ENCODE data around the gene CRAMP1.
"Not testable (repeated sequence)": the region's sequence is repeated elsewhere in the genome, so short reads cannot be mapped to it uniquely, and the experiment has no call there.

The CRAMP1 gene

DNA sequence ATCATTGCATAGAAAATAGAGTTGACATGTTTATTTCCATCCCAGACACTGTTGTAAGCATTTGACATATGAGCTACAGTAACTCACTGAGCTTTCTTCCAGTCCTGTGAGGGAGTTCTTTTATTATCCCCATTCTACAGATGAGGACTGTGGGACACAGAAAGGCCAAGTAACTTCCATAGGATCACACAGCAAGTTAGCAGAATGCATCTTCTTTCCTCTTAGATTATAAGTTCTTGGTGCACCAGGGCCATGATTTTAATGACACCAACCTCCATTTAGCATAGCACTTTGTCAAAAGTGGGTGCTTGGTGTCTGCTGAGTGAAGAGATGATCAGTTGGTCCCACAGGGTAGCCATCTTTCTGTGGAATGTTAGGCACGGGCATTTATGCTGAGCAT, 78.7 kb downstream of the CRAMP1 start:
- no peaks in the 10 kb centered on the region for H3K4me1 ChIP-seq (ENCODE audit: control insufficient read depth in 1 of 2, insufficient read depth in 2 of 2, low read length in 2 of 2)
- no peak overlapping the region for H3K4me3 ChIP-seq (ENCODE audit: low read depth in 1 of 2, low read length in 2 of 2)
- no peaks in the 10 kb centered on the region for H3K9me3 ChIP-seq (ENCODE audit: control insufficient read depth in 1 of 2, low read length in 2 of 2)
- no peak overlapping the region for H3K9ac ChIP-seq (ENCODE audit: low read depth in 1 of 2, low read length in 2 of 2)
- H3K27me3 ChIP-seq (ENCODE audit: control insufficient read depth in 1 of 2, insufficient read depth in 2 of 2, low read length in 2 of 2), result no peaks in the 10 kb centered on the region
- peaks cover 38 to 80% of the 10 kb centered on the region in 2 donors for H3K36me3 ChIP-seq (ENCODE audit: control insufficient read depth in 1 of 2, insufficient read depth in 2 of 2, low read length in 2 of 2)
- no peak overlapping the region for H3K27ac ChIP-seq (ENCODE audit: low read depth, low read length)

DNA sequence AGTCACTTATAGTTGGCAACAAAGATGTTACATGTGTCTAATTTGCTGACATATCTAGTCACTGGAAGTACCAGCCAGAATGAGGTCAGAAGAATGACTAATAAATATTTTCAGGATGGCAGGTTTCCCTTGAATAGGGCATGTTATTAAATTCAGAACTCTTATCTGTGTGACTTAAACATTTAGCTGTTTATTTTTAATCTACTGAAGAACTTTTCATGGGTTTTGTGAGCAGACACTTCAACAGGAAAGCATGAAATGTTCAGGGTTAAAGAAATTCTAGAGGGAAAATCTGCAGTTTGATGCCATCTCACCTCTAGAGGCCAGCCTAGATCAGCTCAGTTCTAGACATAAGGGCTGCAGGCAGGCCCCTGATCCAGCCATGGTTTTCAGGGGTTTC, 79.1 kb downstream of the CRAMP1 start:
- no peaks in the 10 kb centered on the region for H3K9me3 ChIP-seq (ENCODE audit: control insufficient read depth in 1 of 2, low read length in 2 of 2)
- H3K4me1 ChIP-seq (ENCODE audit: control insufficient read depth in 1 of 2, insufficient read depth in 2 of 2, low read length in 2 of 2), result no peaks in the 10 kb centered on the region
- no peaks in the 10 kb centered on the region for H3K27me3 ChIP-seq (ENCODE audit: control insufficient read depth in 1 of 2, insufficient read depth in 2 of 2, low read length in 2 of 2)
- H3K36me3 ChIP-seq (ENCODE audit: control insufficient read depth in 1 of 2, insufficient read depth in 2 of 2, low read length in 2 of 2), result peaks cover 38 to 82% of the 10 kb centered on the region in 2 donors
- no peak overlapping the region for H3K27ac ChIP-seq (ENCODE audit: low read depth, low read length)
- no peak overlapping the region for H3K9ac ChIP-seq (ENCODE audit: low read depth in 1 of 2, low read length in 2 of 2)
- H3K4me3 ChIP-seq (ENCODE audit: low read depth in 1 of 2, low read length in 2 of 2), result no peak overlapping the region

DNA sequence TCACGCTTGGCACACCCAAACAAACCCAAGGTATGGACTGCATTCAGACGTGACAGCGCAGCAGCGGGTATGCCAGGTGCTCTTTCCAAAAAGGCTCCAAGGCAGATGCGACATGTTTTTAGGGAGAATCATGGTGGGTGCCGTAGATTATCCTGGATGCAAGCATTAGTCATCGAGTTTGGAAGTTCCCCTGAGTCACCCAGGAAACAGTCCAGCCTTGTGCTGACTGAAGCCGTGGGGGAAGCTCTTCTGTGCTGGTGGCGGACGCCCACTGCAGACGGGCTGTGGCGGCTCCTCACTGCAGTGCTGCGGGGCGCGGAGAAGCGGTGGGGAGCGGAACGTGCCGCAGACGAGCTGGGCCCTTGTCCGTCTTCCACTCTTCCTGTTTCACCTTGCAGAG, 79.8 kb downstream of the CRAMP1 start:
- Histone ChIP-seq H3K36me3 (ENCODE audit: control insufficient read depth in 1 of 2, insufficient read depth in 2 of 2, low read length in 2 of 2) (peaks cover 38 to 82% of the 10 kb centered on the region in 2 donors), H3K27ac (ENCODE audit: low read depth, low read length) (no peak overlapping the region), H3K9me3 (ENCODE audit: control insufficient read depth in 1 of 2, low read length in 2 of 2) (no peaks in the 10 kb centered on the region), H3K9ac (ENCODE audit: low read depth in 1 of 2, low read length in 2 of 2) (no peak overlapping the region), H3K4me3 (ENCODE audit: low read depth in 1 of 2, low read length in 2 of 2) (no peak overlapping the region), H3K27me3 (ENCODE audit: control insufficient read depth in 1 of 2, insufficient read depth in 2 of 2, low read length in 2 of 2) (no peaks in the 10 kb centered on the region), H3K4me1 (ENCODE audit: control insufficient read depth in 1 of 2, insufficient read depth in 2 of 2, low read length in 2 of 2) (no peaks in the 10 kb centered on the region)

DNA sequence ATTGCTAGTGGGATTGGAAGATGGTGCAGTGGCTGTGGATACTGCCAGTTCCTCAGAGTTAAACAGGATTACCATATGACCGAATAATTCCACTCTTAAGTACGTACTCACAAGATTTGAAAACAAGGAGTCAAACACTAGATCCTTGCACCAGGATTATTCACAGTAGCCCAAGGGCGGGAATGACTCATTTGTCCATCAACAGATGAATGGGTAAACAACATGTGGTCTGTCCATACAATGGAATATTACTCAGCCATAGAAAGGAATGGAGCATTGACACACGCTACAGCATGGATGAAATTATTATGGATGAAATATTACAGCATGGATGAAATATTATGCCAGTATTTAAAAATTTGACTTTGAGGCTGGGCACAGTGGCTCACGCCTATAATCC, 84.7 kb downstream of the CRAMP1 start:
- Histone ChIP-seq H3K9me3 (ENCODE audit: control insufficient read depth in 1 of 2, low read length in 2 of 2) (no peaks in the 10 kb centered on the region), H3K4me3 (ENCODE audit: low read depth in 1 of 2, low read length in 2 of 2) (no peak overlapping the region), H3K9ac (ENCODE audit: low read depth in 1 of 2, low read length in 2 of 2) (no peak overlapping the region), H3K4me1 (ENCODE audit: control insufficient read depth in 1 of 2, insufficient read depth in 2 of 2, low read length in 2 of 2) (no peaks in the 10 kb centered on the region), H3K27me3 (ENCODE audit: control insufficient read depth in 1 of 2, insufficient read depth in 2 of 2, low read length in 2 of 2) (no peaks in the 10 kb centered on the region), H3K36me3 (ENCODE audit: control insufficient read depth in 1 of 2, insufficient read depth in 2 of 2, low read length in 2 of 2) (peaks cover 26 to 80% of the 10 kb centered on the region in 2 donors), H3K27ac (ENCODE audit: low read depth, low read length) (no peak overlapping the region)

DNA sequence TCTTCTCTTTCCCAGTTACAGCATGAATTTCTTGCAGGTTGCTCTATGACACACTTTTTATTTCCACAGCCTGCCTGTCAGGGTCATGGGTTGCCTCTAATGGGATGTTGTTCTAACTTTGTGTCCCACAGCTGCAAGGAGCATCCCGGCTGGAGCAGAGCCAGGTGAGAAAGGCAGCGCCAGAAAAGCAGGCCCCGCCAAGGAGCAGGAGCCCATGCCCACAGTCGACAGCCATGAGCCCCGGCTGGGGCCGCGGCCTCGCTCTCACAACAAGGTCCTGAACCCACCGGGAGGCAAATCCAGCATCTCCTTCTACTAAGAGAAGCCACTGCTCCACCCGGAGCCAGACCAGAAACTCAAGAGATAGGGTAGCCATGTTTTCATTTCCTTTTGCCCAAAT, 86.5 kb downstream of the CRAMP1 start:
- Histone ChIP-seq H3K9ac (ENCODE audit: low read depth in 1 of 2, low read length in 2 of 2) (no peak overlapping the region), H3K4me1 (ENCODE audit: control insufficient read depth in 1 of 2, insufficient read depth in 2 of 2, low read length in 2 of 2) (no peaks in the 10 kb centered on the region), H3K27me3 (ENCODE audit: control insufficient read depth in 1 of 2, insufficient read depth in 2 of 2, low read length in 2 of 2) (no peaks in the 10 kb centered on the region), H3K9me3 (ENCODE audit: control insufficient read depth in 1 of 2, low read length in 2 of 2) (no peaks in the 10 kb centered on the region), H3K4me3 (ENCODE audit: low read depth in 1 of 2, low read length in 2 of 2) (no peak overlapping the region), H3K27ac (ENCODE audit: low read depth, low read length) (no peak overlapping the region), H3K36me3 (ENCODE audit: control insufficient read depth in 1 of 2, insufficient read depth in 2 of 2, low read length in 2 of 2) (peaks cover 12 to 70% of the 10 kb centered on the region in 2 donors)

DNA sequence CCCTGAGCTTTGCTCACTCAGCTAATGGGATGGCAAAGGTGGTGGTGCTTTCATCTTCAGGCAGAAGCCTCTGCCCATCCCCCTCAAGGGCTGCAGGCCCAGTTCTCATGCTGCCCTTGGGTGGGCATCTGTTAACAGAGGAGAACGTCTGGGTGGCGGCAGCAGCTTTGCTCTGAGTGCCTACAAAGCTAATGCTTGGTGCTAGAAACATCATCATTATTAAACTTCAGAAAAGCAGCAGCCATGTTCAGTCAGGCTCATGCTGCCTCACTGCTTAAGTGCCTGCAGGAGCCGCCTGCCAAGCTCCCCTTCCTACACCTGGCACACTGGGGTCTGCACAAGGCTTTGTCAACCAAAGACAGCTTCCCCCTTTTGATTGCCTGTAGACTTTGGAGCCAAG, 88.1 kb downstream of the CRAMP1 start:
- peaks cover 11 to 59% of the 10 kb centered on the region in 2 donors for H3K36me3 ChIP-seq (ENCODE audit: control insufficient read depth in 1 of 2, insufficient read depth in 2 of 2, low read length in 2 of 2)
- H3K4me3 ChIP-seq (ENCODE audit: low read depth in 1 of 2, low read length in 2 of 2), result no peak overlapping the region
- no peaks in the 10 kb centered on the region for H3K27me3 ChIP-seq (ENCODE audit: control insufficient read depth in 1 of 2, insufficient read depth in 2 of 2, low read length in 2 of 2)
- H3K4me1 ChIP-seq (ENCODE audit: control insufficient read depth in 1 of 2, insufficient read depth in 2 of 2, low read length in 2 of 2), result peaks cover 0 to 6% of the 10 kb centered on the region in 2 donors
- H3K27ac ChIP-seq (ENCODE audit: low read depth, low read length), result no peak overlapping the region
- H3K9ac ChIP-seq (ENCODE audit: low read depth in 1 of 2, low read length in 2 of 2), result no peak overlapping the region
- no peaks in the 10 kb centered on the region for H3K9me3 ChIP-seq (ENCODE audit: control insufficient read depth in 1 of 2, low read length in 2 of 2)

DNA sequence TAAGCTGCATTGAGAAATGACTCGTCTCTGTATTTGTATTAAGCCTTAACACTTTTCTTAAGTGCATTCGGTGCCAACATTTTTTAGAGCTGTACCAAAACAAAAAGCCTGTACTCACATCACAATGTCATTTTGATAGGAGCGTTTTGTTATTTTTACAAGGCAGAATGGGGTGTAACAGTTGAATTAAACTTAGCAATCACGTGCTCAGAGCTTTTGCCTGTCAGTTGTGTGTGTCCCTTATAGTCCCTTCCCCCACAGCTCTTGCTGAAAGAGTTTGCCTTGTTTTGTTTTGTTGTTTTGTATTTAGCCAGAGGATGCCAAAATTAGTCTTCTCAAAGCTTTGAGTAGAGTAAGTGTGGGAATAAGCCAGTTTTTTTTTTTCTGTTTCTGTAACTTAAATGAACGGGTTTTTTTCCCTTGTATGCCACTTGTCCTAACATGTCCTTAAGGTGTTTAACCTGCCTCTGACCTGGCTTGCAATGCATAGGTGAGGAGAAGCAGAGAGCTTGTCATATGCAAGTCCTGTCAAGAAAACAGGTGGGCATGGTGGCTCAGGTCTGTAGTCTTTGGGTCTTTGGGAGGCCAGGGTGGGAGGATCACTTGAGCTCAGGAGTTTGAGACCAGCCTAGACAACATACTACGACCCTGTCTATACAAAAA, 89.2 kb downstream of the CRAMP1 start:
- H3K36me3 ChIP-seq (ENCODE audit: control insufficient read depth in 1 of 2, insufficient read depth in 2 of 2, low read length in 2 of 2), result peaks cover 11 to 51% of the 10 kb centered on the region in 2 donors
- no peaks in the 10 kb centered on the region for H3K9me3 ChIP-seq (ENCODE audit: control insufficient read depth in 1 of 2, low read length in 2 of 2)
- no peak overlapping the region for H3K9ac ChIP-seq (ENCODE audit: low read depth in 1 of 2, low read length in 2 of 2)
- H3K4me3 ChIP-seq (ENCODE audit: low read depth in 1 of 2, low read length in 2 of 2), result no peak overlapping the region
- H3K4me1 ChIP-seq (ENCODE audit: control insufficient read depth in 1 of 2, insufficient read depth in 2 of 2, low read length in 2 of 2), result peaks cover 0 to 6% of the 10 kb centered on the region in 2 donors
- H3K27ac ChIP-seq (ENCODE audit: low read depth, low read length), result no peak overlapping the region
- H3K27me3 ChIP-seq (ENCODE audit: control insufficient read depth in 1 of 2, insufficient read depth in 2 of 2, low read length in 2 of 2), result no peaks in the 10 kb centered on the region

DNA sequence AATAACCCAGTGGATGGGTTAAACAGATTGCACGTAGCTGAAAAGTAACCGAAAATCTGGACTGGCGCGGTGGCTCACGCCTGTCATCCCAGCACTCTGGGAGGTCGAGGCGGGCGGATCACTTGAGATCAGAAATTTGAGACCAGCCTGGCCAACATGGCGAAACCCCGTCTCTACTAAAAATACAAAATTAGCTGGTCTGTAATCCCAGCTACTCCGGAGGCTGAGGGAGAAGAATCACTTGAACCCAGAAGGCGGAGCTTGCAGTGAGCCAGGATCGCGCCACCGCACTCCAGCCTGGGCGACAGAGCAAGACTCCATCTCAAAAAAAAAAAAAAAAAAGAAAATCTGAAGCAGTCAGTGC, 93.1 kb downstream of the CRAMP1 start:
- Histone ChIP-seq H3K27ac (ENCODE audit: low read depth, low read length) (peak overlapping the region; percentile 80), H3K4me1 (ENCODE audit: control insufficient read depth in 1 of 2, insufficient read depth in 2 of 2, low read length in 2 of 2) (peaks cover 21 to 23% of the 10 kb centered on the region in 2 donors), H3K9ac (ENCODE audit: low read depth in 1 of 2, low read length in 2 of 2) (peak overlapping the region; percentile 76 to 93), H3K36me3 (ENCODE audit: control insufficient read depth in 1 of 2, insufficient read depth in 2 of 2, low read length in 2 of 2) (peaks cover 2 to 17% of the 10 kb centered on the region in 2 donors), H3K4me3 (ENCODE audit: low read depth in 1 of 2, low read length in 2 of 2) (peak overlapping the region; percentile 93 to 99)
- not testable (repeated sequence) for H3K27me3 ChIP-seq (ENCODE audit: control insufficient read depth in 1 of 2, insufficient read depth in 2 of 2, low read length in 2 of 2); H3K9me3 ChIP-seq (ENCODE audit: control insufficient read depth in 1 of 2, low read length in 2 of 2)

DNA sequence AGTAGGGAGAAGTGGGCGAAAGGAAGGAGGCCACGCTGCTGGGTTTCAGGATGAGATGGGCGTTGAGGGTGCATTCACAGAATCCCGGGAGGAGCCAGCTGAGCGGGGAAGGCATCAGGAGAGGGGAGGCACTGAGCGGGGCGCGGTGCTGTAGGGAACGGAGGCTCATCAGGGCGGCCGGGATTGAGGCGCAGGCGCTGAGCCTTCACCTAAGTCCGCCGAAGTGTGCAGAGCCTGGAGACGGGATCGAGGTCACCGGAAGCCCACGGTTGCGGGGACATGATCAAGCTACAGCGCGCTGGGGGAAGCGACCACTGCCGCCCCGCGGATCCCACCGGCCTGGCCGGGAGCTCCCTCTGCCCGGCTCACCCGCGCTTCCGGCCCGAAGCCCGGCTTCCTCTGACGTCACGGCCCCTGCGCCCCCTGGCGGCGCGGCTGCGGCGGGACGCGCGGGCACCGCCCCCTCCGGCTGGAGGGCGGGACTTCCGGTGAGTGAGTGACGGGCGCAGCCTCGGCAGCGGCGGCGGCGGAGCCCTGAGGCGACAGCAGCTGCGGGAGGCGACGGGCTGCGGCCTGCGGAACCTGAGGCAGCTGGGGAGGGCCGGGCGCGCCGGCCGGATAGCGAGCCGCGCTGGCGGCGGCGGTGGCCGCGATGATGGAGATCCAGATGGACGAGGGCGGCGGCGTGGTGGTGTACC, 93.7 kb downstream of the CRAMP1 start, which contains the start of gene MAPK8IP3:
Gene MAPK8IP3 (plus strand): TSS at position 508 of the 698 bp plus-strand sequence. CDS start 145 bp downstream, at position 653.
- Histone ChIP-seq H3K27ac (ENCODE audit: low read depth, low read length) (peak within 1 kb of the TSS; percentile 80), H3K4me1 (ENCODE audit: control insufficient read depth in 1 of 2, insufficient read depth in 2 of 2, low read length in 2 of 2) (peaks cover 21 to 23% of the 10 kb centered on the region in 2 donors)

DNA sequence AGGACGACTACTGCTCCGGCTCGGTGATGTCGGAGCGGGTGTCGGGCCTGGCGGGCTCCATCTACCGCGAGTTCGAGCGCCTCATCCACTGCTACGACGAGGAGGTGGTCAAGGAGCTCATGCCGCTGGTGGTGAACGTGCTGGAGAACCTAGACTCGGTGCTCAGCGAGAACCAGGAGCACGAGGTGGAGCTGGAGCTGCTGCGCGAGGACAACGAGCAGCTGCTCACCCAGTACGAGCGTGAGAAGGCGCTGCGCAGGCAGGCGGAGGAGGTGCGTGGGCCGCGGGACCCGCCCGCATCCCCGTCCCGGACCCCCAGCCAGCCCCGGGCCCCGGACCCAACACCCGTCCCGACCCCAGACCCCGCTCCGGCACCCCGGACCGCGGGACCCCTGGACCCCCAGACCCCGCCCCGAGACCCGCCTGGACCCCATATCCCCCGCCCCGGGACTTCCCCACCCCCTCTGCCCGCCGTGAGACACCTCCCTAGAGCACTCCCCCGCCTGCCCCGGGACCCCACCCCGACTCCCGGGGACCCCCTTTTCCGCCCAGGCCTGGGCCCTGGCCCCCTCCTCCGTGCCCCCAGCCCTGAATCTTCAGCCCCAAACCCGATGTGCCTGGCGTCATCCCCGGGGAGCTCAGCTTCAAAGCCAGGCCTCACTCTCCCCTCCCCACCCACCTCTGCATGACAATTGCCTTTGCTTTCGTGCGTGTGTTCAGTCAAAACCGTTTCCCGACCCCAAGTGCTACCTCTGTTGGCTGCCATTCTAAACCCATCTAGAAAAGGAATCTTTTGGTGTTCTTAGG, 94.4 kb downstream of the CRAMP1 start:
- Histone ChIP-seq H3K27me3 (ENCODE audit: control insufficient read depth in 1 of 2, insufficient read depth in 2 of 2, low read length in 2 of 2) (no peaks in the 10 kb centered on the region), H3K4me1 (ENCODE audit: control insufficient read depth in 1 of 2, insufficient read depth in 2 of 2, low read length in 2 of 2) (peaks cover 21 to 23% of the 10 kb centered on the region in 2 donors), H3K36me3 (ENCODE audit: control insufficient read depth in 1 of 2, insufficient read depth in 2 of 2, low read length in 2 of 2) (peaks cover 0 to 11% of the 10 kb centered on the region in 2 donors), H3K9ac (ENCODE audit: low read depth in 1 of 2, low read length in 2 of 2) (peak overlapping the region; percentile 92 to 97), H3K4me3 (ENCODE audit: low read depth in 1 of 2, low read length in 2 of 2) (peak overlapping the region; percentile 93 to 99), H3K9me3 (ENCODE audit: control insufficient read depth in 1 of 2, low read length in 2 of 2) (no peaks in the 10 kb centered on the region), H3K27ac (ENCODE audit: low read depth, low read length) (no peak overlapping the region)

More for the DNA sequence above, 93.7 kb downstream of the CRAMP1 start, which contains the start of gene MAPK8IP3:
- Histone ChIP-seq H3K9me3 (ENCODE audit: control insufficient read depth in 1 of 2, low read length in 2 of 2) (no peaks in the 10 kb centered on the region), H3K36me3 (ENCODE audit: control insufficient read depth in 1 of 2, insufficient read depth in 2 of 2, low read length in 2 of 2) (peaks cover 0 to 16% of the 10 kb centered on the region in 2 donors), H3K4me3 (ENCODE audit: low read depth in 1 of 2, low read length in 2 of 2) (peak within 1 kb of the TSS; percentile 93 to 99), H3K27me3 (ENCODE audit: control insufficient read depth in 1 of 2, insufficient read depth in 2 of 2, low read length in 2 of 2) (no peaks in the 10 kb centered on the region), H3K9ac (ENCODE audit: low read depth in 1 of 2, low read length in 2 of 2) (peak within 1 kb of the TSS; percentile 92 to 97)

Data from duodenal mucosa (tissue), 2 donors.